GM12892 (cell line): ENCODE data around the gene ATP2B3.

Experiments used
- POLR2A ChIP-seq: IDR thresholded peaks from 2 replicates; pipeline ENCODE4 v1.6.1; 2011; ENCODE audit warnings: low read depth, low read length, control low read depth
- POLR2AphosphoS5 ChIP-seq: IDR thresholded peaks from 2 replicates; pipeline ENCODE4 v1.6.1; 2011; ENCODE audit warnings: low read depth, low read length, control low read depth
- TAF1 ChIP-seq: IDR thresholded peaks from 2 replicates; pipeline ENCODE4 v1.6.1; 2011; ENCODE audit warnings: low read depth, mild to moderate bottlenecking, control low read depth, low read length, borderline replicate concordance

DNA sequence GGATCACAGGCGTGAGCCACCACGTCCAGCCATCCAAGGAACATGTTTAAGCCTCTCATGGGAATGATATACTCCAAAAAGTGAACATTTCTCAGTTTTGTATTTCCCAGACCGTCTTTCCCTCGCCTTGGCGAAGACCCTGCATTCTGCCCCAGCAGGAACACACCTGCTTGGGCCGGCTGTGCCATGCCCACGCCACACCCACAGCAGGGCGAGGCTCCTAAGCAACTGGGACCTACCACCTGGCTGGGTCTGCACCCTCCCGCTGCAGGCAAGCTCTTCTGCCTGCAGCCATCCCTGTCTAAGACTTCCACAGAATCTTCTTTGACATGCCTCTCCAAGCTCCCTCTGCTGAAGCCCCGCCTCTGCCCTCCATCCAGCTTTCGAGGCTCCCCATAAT is 77.9 kb downstream of the ATP2B3 start:
- no peak for TF ChIP-seq POLR2AphosphoS5
- no peak for TF ChIP-seq POLR2A
- no peak for TF ChIP-seq TAF1
